Bone marrow (tissue), 2 donors: ENCODE data around the gene AP2B1.
"Not testable (repeated sequence)": the region's sequence is repeated elsewhere in the genome, so short reads cannot be mapped to it uniquely, and the experiment has no call there.

Source experiments
- DNase-seq, 2 donors: peaks; one replicate each; lab custom pipeline; 2025; lab: John Stamatoyannopoulos, UW

AP2B1 gene

DNA sequence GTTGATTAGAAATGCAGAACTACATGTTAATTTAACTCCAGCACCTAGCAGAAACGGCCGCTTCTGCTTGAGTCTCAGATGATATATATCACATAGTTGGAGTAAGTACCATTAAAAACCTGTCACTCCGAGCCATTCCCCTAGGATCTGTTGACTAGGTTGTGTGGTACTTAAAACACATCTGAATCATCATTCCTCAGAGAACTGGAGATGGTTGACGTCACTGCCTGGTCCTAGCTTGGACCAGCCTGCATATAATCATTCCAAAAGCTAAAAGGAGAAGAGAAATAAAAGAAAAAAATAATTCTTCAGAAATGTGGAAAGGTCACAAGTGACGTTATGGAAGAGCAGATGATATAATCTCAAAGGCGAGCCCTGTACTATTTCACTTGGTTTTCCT lies 113.0 kb downstream of the AP2B1 start:
- DNase-seq = no peak

DNA sequence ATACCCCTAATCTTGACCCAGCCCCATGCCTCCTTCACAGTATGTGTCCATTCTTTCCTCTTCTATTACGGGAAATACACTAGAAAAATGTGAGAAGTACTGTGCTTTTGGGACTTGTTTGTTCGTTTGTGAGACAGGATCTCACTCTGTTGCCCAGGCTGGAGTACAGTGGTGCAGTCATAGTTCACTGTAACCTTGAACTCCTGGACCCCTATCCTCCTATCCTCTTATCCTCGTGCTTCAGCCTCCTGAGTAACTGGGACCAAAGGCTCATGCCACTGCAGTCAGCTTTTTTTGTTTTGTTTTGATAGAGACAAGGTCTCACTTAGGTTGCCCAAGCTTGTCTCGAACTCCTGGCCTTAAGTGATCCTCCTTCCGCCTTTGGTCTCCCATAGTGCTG lies 114.4 kb downstream of the AP2B1 start:
- DNase-seq = no peak

DNA sequence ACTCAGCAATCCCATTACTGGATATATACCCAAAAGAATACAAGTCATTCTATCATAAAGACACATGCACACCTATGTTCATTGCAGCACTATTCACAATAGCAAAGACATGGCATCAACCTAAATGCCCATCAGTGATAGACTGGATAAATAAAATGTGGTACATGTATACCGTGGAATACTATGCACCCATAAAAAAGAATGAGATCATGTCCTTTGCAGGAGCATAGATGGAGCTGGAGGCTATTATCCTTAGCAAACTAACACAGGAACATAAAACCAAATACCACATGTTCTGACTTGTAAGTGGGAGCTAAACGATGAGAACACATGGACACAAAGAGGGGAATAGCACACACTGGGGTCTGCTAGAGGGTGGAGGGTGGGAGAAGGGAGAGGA lies 116.2 kb downstream of the AP2B1 start:
- DNase-seq = not testable (repeated sequence)

DNA sequence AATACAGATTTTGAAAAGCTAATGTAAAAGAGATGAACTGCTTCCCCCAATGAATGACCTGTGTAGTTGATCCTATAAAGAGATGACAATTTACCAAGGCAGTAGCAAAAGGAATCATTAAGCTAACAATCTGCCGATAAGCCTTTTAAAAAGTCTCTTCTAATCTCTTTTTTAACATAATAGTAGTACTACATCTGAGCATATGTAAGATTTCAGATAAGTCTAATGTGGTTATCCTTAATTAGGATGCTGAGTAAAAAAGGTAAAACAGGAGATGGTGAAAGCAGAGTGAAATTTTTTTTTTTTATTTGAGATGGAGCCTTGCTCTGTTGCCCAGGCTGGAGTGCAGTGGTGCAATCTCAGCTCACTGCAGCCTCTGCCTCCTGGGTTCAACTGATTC lies 118.1 kb downstream of the AP2B1 start:
- DNase-seq = no peak

DNA sequence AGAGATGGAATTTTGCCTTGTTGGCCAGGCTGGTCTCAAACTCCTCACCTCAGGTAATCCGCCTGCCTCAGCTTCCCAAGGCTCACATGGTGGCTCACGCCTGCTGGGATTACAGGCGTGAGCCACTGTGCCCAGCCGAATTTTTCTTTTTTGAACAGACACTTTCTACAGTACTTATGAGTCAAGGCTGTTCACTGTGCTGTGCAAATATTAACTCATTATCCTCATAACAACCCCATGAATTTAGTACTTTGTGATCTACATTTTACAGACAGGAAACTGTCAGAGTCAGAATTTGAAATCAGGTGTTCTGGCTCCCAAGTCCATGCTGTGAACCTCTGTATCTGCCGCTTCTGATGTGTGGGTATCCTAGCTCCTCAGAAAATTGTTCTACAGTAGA lies 118.6 kb downstream of the AP2B1 start:
- no peak for DNase-seq

DNA sequence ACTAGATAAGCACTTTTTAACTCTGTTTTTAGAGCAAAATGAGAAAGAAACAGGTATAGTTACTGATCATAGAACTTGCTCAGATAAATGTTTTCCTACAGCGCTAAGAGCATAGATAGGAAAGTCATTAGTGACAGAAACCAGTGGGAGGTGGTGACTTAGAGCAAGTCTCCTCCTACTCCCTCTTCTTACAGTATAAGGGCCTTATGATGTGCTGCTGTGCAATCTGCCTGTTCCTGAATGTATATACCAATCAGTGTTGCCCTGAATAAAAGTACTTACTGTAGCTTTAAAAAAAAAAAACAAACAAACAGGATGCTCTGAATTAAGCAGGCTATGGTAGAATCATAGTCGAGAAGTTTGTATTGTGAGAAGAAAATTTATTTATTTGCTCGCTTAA lies 121.0 kb downstream of the AP2B1 start:
- no peak for DNase-seq

DNA sequence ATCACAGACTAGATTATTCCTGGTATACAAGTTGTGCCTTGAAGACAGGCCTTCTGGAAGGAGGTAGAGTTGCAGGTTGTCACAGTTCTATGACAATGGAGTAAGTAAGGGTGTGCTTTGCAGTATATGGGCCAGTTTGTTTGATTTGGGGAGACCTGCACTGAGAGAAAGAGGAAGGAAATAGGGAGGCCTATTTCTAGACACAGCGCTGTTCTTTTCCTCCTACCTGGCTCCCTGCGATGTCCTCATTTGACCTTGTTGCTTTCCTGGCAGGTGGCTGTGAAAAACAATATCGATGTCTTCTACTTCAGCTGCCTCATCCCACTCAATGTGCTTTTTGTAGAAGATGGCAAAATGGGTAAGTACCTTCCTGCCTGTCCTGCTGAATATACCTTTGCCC lies 121.8 kb downstream of the AP2B1 start:
- no peak for DNase-seq

DNA sequence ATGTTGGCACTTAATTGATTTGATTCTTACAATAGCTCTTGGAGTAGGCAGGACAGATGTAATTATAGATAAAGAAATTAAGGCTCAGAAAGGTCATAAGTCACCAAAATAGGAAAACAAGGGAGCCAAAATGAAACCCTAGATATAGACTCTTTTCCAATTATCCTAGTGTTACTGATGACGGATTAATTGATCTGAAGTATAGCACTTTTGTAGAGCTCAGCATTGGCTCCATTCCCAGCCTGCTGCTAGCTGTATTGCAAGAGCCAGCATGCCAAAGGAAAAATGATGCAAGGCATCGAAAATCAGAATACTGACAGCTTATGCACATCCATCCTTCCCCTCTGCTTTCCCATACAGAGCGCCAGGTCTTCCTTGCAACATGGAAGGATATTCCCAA lies 122.8 kb downstream of the AP2B1 start:
- no peak for DNase-seq

DNA sequence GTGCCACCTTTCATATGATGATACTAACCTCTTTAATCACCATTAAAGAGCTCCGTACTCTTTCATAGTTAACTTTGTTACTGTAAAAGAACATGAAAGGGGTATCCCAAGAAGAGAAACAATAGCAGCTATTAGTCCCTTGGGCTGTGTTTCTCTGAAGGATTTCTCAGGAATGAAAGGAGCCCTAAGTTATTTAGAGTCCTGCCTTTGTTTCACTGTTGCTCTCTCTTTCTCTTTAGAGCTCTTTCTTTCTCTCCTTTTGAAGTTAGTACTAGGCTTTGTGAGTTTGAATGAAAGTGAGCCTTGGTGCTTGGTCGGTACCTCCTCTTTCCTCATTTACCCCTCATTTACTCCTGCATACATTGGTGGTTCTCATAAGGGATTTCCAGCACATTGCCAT lies 123.8 kb downstream of the AP2B1 start:
- no peak for DNase-seq

DNA sequence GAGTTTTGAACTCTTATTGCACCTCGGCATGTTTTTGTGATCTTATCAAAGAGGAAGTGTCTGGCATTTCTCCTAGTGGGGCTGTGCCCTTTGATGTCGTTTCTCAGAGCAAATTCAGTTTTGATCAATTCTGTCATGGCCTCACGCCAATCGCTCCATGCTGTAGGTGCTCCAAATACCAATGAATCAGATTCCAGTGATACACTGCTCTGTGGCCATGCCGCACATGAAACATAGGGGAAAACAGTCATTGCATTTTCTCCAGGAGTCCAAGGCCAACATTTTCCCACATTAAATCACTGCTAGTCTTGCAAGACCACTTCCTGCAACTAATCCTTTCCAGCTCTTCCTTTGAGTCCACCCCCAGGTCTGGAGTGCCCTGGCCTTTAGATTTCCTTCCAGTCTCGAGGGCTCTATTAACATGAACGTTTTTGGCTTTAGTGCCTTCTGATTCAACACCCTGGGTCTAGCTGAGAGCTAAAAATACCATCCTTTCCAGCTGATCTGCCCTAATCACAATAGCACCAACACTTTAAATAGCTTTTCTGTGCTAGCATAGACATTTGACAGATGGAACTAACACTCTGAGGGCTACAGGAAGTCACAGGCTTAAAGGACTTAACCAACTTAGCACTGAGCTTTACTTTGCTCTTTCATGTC lies 126.1 kb downstream of the AP2B1 start:
- DNase-seq = no peak

DNA sequence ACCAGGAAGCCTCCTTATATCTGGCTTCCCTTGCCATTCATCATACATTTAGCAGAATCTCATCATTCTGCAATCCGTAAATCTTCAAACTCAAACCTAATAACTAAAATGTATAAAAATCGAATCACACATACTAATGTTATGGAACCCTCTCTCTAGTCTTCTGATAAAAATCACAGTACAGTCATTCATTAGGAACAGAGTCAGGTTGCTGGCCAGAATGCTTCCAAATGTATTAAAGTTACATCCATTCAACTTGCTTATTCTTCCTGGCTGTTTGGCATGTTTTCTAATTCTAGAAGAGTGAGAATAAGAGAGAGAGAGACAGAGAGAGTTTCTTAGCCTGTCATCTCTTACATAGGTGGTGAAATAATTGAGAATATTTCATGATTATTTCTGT lies 127.9 kb downstream of the AP2B1 start:
- no peak for DNase-seq

DNA sequence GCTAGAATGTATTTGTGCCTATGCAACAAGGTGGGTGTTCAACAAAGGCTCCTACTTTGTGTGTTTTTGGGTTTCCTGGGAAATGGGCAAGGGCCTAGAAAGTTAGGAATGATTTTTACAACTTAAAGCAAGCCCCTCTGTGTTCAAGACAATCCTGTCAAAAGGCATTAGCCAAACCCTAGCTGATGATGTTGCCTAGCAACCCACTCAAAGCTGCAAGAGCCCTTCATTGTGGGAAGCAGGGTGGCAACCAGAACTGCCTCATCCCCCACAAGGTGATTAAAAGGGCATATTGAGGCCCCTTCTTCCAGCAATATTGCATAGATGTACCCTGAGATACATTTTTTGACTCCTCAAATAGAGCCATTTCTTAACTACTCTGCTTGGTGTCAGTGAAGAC lies 128.3 kb downstream of the AP2B1 start:
- DNase-seq = no peak

DNA sequence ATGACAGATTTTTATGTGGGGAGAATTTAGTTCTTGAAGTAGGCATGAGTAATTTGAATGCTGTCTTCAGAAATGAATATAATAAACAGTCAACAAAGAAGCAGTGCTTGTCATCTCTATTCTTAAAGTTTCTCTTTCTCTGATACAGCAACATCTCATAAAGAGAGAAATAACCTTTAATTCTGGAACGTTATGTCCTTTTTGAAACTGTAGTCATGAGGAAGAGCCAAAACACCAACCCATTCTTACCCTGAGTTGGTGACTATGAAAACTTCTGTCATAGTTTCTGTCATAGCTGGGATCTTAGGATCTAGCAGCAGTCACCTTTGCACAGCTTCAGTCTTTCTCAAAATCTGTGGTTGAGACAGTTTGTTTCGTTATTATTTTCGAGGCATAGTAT lies 129.1 kb downstream of the AP2B1 start:
- no peak for DNase-seq

DNA sequence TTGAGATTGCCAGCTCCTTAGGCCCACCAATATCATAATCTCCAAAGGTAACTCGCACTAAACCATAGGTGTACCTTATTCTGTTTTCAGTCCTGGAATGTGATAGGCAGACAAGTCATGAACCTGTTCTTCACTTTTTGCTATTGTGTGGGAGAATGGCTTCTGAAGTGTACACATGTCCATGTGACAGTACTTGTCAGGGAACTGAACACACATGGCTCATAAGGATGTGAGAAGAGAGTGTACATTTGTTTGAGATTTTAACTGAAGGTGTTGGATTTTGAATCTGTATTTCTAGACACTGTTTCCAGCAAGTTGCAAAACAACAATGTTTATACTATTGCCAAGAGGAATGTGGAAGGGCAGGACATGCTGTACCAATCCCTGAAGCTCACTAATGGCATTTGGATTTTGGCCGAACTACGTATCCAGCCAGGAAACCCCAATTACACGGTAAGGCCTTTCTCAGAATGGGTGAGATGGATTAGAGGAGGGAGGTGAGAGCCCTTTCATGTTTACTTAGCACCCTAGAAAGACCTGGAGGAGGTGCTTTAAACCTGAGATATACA lies 129.9 kb downstream of the AP2B1 start:
- no peak for DNase-seq

DNA sequence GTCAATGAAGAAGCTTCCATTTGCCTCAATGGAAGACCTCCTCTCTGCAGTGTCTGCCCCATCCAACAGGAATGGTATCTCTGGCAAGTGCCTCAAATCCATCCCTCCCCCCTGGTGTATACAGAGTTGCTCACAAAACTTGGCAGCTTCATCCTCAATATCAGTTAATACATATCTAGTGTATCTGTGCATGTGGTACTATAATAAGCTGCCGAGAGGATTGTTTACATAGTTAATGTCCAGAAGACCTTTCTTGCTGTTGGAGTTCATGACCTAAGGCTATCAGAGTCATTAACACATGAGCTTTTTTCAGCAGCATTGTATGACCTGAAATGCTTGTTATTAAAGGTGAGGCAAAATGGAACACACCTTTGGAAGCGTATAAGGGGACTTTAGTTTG lies 130.4 kb downstream of the AP2B1 start:
- DNase-seq = no peak

DNA sequence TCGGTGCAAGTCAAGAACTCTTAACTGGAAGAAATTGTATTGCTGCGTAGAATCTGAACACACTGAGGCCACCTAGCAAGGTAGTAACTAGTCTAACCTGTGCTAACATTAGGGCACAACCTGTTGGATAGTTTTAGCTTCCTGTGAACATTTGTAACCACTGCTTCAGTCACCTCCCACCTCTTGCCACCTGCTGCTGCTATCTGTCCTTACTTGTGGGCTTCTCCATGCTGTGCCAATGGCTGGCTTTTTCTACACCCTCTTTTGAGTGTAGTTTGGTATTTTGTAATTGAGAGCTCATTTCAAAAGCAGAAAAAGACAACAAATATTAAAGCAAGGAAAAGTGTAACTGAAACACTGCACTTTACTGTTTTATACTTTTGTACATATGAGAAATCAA lies 136.6 kb downstream of the AP2B1 start:
- DNase-seq = no peak

DNA sequence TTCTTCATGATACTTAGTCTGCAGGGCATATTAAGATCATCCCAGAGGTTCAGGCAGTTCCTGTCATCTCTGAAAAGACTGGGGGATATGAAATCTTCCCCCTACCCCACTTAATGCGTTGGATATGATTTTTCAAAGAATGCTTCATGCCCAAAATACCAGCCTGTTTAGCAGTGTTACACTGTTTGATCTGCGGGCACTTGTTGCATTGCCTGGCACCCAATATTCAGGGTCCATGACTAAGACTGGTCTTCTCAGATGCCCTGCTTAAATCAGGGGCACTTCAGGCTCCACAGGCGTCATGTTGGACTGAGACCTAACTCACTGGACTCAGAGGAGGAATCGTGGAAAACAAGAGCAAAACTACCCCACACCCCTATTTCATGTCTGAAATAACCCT lies 137.9 kb downstream of the AP2B1 start:
- DNase-seq = no peak

DNA sequence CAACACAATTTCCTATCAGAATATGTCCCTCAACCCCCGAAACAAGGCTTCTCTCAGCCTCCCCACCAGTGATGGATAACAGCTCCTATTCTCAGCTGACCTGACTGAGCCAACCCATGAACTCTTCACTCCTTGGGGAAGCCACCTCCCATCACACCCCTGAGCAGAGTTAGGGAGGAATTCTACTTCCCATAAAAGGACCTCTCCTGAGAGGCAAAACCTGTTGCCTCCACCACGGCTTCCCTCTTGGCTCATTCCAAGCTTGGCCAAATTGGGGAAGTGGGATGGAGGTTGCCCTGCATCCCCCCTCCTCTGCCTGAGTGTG lies 138.6 kb downstream of the AP2B1 start:
- DNase-seq = no peak

DNA sequence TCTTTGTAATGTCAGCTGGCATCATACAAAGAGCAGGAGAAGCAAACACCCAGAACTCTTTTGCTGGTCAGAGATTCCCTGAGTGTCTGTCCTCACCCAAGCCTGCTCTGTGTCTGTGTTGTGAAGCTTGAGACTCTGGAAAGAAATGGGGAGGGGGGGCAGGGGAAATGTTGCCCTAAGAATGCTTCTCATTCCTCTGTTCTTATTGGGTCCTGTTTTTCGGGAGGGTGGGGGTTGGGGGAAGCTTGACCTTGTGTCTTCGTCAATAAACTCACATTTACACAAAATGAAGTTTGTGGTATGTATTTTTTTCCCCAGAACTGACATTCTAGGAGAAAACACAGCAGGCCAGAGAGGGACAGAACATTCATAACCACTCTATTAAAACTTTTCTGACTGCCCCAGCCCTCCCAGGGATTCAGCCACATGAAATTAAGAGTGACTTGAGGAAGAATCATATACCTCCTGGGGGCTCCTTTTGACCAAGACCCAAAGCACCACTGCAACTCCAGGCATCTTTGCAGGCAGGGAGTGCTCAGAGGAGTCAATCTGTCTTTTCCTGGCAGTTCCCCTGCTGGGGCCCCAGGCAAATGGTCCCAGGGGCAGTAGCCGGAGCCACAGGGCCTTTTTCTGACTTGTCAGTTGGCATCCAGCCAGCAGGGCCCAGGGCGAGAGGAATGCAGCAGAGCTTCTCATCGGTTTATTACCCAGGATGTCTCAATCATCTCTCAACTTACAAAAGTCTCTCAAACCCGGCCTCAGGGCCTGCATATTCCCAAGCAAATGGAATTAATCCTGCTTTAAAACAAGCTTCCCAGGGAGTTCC lies 139.2 kb downstream of the AP2B1 start:
- DNase-seq = no peak

DNA sequence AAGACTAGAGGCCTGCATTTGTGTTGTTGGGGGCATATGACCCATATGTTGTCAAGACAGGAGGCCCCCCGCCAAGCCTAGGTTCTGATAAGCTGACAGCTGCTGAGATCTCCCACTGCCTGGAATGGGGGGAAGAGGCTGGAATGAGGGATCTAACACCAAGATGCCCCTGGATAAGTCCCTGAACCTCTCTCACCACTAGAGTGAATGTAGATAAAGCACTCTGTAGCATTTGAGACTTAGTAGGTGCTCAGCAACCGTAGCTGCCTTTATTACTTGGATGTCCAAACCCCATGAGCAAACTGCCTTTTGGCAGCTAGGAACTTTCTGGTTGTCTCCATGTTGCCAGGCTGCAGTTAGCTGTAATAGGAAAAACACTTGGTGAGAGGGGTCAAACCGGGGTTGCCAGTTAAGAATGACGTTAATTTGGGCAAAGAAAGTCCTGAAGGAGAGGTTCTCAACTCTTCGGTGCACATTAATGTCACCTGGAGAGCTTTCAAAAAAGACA lies 139.9 kb downstream of the AP2B1 start:
- DNase-seq = no peak

DNA sequence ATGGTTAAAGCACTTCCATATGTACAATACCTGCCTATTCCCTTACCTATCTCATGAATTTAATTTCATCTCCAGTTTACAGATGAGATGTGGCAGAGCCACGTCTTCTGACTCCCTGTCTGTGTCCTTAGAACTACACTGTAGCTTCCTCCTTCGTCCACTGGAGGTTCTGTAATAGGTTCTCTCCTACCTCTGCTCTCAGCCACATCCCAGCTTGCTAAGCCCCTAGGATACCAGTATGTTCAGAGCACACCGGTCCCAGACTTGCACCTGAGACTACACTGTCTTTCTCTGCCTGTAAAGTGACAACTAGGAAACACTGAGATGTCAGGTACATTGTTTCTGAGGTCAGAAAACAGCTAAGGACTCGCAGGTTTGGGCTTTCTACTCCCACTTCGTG lies 140.5 kb downstream of the AP2B1 start:
- DNase-seq = no peak

DNA sequence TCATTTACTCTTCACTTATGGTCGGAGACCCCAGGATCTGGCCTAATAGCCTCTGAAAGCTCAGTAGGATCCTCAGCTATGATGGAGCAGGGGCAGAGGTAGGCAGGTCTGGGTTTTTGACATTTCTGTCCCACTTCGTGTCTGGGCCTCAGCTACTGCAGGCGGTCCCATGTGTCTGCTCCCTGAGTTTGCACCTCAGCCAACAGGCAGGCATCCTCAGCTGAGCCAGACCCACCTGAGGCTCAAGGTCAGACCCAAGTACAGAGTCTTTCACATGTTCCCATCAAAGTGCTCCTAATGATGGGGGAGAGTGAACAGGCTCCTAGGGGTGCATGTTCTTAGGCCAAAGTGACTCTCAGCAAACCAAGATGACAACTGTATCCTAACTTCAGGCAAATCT lies 141.4 kb downstream of the AP2B1 start:
- DNase-seq = no peak

DNA sequence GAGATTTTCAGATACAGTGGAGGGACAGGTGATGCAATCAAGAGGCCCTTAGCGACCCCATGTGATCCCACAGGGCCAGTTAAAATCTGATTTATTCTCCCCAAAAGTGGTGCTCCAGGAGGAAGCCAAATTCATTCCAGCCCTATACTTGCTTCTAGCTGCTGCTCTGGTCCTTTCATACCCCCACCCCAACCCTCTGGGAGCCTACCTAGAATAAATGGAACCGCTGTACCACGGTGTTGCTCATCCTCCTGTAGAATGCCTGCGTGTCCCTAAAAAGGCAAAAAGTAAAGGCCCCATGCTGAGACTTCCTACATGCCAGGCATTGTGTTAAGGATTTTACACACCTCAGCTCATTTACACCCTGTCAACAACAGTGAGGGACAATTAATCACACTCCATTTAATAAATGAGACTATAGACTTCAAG lies 142.3 kb downstream of the AP2B1 start:
- DNase-seq = no peak
